Activated CD4-positive, alpha-beta T cell treated with anti-CD3 and anti-CD28 coated beads, Interleukin-2, amount 50 U/mL, for 1 hour (primary cell): ENCODE results near the gene PCDHGB2.
"Not testable (repeated sequence)": the region's sequence is repeated elsewhere in the genome, so short reads cannot be mapped to it uniquely, and the experiment has no call there.

Experiments
- DNase-seq: peaks from one replicate; pipeline ENCODE4 v3.0.0-alpha.2; 2020

The PCDHGB2 gene

GRCh38 chr5:141387557-141388311 lies 27.9 kb downstream of the PCDHGB2 start, which contains the start of gene PCDHGB4:
TSS of gene PCDHGB4 (plus strand) at chr5:141387698. CDS start at chr5:141387885, 187 bp downstream.
- not testable (repeated sequence) for DNase-seq

GRCh38 chr5:141388661-141389060 lies 28.9 kb downstream of the PCDHGB2 start:
- DNase-seq = no peak

- DNase-seq = no peak
Observed at GRCh38 chr5:141389153-141390042, 29.6 kb downstream of the PCDHGB2 start.

- no peak for DNase-seq
Observed at GRCh38 chr5:141392429-141393198, 32.8 kb downstream of the PCDHGB2 start, which contains the start of gene PCDHGA8. TSS of gene PCDHGA8 (plus strand) at chr5:141392633. CDS start at chr5:141392814, 181 bp downstream.

GRCh38 chr5:141393267-141393666 lies 33.5 kb downstream of the PCDHGB2 start:
- no peak for DNase-seq

GRCh38 chr5:141394401-141395187 lies 34.8 kb downstream of the PCDHGB2 start:
- DNase-seq = not testable (repeated sequence)

GRCh38 chr5:141397756-141398551 lies 38.2 kb downstream of the PCDHGB2 start, which contains the start of gene PCDHGB5:
TSS of gene PCDHGB5 (plus strand) at chr5:141397947. CDS start at chr5:141398128, 181 bp downstream.
- DNase-seq = peak; percentile 25

- no peak for DNase-seq
Observed at GRCh38 chr5:141398608-141399007, 38.8 kb downstream of the PCDHGB2 start.

GRCh38 chr5:141399555-141400258 lies 39.9 kb downstream of the PCDHGB2 start:
- DNase-seq = no peak

- DNase-seq = no peak
Observed at GRCh38 chr5:141402553-141403243, 42.9 kb downstream of the PCDHGB2 start, which contains the start of gene PCDHGA9. TSS of gene PCDHGA9 (plus strand) at chr5:141402778. CDS start at chr5:141402953, 175 bp downstream.

GRCh38 chr5:141403387-141403786 lies 43.6 kb downstream of the PCDHGB2 start:
- no peak for DNase-seq

- DNase-seq = peak; percentile 25
Observed at GRCh38 chr5:141407790-141408505, 48.2 kb downstream of the PCDHGB2 start, which contains the start of gene PCDHGB6. TSS of gene PCDHGB6 (plus strand) at chr5:141408021. CDS start at chr5:141408203, 182 bp downstream.

- DNase-seq = no peak
Observed at GRCh38 chr5:141409598-141410306, 50.0 kb downstream of the PCDHGB2 start.

- no peak for DNase-seq
Observed at GRCh38 chr5:141411575-141411974, 51.8 kb downstream of the PCDHGB2 start.
